RCC 7860 (cell line): ENCODE data around the gene EXD3.
"Not testable (repeated sequence)": the region's sequence is repeated elsewhere in the genome, so short reads cannot be mapped to it uniquely, and the experiment has no call there.

Experiments
- DNase-seq: peaks from one replicate; pipeline ENCODE4 v3.0.0-alpha.2; 2015; ENCODE audit warnings: low spot score
- FAIRE-seq: peaks from 2 replicates; lab custom pipeline; 2012; peaks lifted over from hg19 to GRCh38; lab: Jason Lieb, UNC

EXD3 gene

DNA sequence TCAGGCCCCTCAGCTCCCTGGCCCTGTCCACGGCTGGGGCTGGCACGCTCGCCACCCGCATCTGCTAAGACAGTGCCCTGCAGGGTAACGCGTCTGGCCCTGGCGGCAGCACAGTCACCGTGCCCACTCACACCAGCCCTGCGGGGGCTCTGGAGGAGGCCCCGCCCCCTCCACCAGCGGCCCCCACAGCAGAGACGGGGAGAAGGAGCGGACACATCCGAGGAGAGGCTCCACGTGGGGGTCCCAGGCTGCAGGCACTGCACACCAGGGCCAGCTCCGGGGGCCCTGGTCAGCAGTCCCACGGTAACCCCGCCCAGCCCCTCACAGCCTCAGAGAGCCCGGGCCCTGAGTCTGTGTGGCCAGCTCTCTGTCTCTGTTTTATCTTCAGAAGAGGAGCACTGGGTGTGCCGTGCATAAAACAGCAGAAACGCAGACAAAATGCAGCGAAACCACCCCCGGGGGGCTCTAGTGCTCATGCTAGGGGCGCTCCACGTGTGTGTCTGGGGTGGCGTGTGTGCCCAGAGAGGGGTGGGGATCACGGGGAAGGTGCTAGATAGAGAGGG, 73.4 kb downstream of the EXD3 start:
- DNase-seq (no peak), FAIRE-seq (no peak)

DNA sequence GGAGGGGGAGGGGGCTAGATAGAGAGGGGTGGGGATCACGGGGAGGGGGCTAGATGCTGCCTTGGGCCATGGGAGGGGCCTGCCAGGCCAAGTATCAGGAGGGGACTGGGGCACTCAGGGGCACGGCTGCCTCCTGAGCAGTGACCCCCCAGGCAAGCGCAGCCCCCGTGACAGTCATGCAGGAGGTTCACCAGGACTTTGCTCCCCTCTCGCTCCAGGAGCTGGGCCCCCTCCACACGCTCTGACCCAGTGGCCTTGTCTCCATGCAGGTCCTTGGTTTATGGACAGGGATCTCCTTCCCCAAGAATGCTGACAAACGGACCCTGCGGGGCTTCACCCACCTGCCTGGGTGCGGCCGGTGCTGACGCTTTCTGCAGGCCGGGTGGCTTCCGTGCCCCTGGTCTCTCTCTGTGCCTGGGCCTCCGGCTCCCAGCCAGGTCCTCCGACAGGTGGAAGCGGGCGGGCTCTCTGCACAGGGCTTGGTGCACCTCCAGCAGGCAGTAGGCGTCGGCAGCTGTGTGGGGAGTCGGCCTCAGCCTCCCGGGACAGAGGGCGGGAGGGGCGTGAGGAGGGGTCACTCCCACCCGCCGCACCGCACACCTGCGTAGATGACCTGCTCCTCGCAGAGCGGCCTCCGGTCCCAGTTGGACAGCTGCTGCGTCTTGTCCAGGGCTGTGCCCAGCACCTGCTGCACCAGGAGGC, 74.0 kb downstream of the EXD3 start:
- no peak for FAIRE-seq

DNA sequence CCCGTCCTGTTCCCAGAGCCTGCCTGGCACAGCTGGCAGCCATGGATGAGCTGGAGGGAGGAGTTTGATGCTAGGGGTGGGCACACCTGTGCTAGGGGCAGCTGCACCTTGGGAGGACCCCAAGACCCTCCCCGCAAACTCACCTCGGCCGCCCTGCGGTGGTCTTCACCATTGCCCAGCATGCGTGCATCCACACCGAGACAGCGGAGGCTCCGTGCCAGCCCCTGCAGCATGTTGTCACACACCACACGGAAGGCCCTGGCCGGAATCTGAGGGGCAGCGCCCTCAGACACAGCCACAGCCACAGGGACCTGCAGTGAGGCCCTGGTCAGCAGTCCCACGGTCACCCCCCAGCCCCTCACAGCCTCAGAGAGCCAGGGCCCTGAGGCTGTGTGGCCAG, 75.0 kb downstream of the EXD3 start:
- DNase-seq (no peak), FAIRE-seq (no peak)

More for the DNA sequence above, 74.0 kb downstream of the EXD3 start:
- no peak for DNase-seq

DNA sequence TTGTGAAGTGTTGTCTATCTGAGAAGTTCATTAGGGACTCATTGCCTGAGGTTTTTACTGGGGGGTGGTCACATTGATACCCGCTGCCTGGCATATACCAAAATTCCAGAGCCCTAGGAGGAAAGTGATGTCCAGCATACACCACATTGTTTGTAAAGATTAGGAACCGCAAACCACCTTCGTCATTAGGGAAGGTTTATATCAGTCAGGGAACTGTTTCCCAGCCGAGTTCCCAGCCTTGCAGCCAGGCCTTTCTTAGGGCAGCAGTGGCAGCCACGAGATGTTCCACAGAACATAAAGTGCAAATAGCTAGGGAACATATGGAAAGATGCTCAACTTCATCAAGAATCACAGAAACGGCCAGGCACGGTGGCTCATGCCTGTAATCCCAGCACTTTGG, 80.5 kb downstream of the EXD3 start:
- no peak for DNase-seq
- no peak for FAIRE-seq

DNA sequence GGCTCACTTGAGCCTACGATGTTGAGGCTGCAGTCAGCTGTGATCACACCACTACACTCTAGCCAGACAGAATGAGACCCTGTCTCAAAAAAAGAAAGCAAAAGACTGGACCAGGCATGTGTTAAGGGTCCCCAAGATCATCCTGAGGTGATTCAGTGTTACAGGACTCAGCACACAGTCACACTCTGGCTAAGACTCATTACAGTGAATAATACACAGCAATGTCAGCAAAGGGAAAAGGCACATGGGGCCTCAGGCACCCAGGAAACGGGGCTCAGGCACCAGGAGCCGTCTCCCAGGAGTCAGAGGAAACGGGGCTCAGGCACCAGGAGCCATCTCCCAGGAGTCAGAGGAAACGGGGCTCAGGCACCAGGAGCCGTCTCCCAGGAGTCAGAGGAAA, 81.7 kb downstream of the EXD3 start:
- DNase-seq (no peak), FAIRE-seq (no peak)

DNA sequence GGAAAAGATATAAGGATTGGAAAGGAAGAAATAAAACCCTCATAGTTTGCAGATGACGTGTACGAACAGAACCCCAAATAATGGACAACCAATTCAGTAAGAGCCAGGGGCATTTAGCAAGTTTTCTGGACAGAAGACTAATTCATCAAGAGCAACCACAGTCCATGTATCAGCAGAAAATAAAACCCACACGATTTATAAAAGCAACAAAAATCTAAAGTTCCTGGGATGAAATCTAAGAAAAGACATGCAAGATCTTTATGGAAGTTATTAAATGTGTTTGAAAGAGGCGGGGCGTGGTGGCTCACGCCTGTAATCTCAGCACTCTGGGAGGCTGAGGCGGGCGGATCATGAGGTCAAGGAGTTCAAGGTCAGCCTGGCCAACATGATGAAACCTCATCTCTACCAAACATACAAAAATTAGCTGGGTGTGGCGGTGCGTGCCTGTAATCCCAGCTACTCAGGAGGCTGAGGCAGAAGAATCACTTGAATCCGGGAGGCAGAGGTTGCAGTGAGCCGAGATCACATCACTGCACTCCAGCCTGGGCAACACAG, 83.0 kb downstream of the EXD3 start:
- not testable (repeated sequence) for FAIRE-seq, DNase-seq

DNA sequence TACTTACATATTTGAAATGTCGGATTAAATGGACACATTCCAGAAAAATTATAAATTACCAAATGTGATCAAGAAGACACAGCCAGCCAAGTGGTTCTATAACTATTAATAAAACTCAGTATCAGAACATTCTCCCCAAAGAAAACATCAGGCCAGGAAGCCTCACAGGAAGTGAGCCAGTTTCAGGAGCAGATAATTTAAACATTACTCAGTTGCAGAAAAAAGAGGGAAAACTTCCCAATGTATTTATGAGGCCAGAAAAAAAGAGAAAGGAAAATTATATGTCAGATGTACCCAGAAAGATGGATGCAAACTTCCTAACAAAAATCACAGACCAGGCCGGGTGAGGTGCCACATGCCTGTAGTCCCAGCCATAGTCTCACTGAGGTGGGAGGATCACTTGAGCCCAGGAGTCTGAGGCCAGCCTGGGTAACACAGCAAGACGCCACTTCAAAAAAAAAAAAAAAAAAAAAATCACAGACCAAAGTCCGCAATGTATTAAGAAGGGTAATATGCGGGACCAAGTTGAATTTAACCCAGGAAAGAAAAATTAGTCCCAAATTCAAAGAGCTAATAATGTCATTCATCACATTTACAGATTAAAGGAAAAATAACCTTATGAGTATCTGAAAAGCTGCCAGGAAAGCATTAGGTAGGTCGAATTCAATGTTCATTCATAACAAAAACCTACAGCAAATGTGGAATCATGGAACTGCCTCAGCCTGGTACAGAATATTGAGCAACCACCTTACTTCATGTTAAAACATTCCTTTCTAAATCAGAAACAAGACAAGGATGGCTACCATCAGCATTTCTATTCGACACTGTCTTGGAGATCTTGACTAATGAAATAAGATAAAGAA, 83.7 kb downstream of the EXD3 start:
- no peak for FAIRE-seq
- DNase-seq = no peak

DNA sequence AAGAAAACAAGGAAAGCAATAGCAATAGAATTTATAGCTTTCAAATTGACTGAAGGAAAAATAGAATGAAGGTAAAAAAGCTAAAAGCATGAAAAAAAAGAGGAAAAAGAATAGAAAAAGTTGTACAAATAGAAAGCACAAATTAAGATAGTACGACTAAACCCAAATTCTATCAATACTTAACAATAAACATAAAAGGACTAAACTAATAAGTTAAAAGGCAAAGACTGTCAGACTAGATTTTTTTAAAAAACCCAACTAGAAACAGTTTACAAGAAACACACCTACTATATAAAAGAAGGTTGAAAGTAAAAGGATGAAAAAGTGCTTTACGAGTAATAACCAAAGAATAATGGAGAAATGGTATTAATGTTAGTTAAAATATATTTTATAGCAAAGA, 86.2 kb downstream of the EXD3 start:
- FAIRE-seq (no peak), DNase-seq (no peak)

DNA sequence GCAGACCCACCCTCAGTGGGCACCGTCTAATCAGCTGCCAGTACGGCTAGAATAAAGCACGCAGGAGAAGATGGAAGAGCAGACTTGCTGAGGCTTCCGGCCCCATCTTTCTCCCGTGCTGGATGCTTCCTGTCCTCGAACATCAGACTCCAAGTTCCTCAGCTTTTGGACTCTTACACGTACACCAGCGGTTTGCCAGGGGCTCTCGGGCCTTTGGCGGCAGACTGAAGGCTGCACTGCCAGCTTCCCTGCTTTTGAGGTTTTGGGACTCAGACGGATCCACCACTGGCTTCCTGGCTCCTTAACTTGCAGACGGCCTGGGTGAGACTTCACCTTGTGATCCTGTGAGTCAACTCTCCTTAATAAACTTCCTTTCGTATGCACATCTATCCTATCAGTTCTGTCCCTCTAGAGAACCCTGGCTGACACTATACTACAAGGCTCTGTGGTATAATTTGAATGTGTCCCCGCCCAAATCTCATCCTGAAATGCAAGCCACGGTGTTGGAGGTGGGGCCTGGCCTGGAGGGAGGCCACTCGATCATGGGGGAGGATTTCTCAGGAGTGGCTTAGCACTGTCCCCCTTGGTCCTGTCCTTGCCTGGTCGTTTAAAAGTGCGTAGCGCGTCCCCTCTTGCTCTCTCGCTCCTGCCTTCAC, 89.8 kb downstream of the EXD3 start:
- no peak for DNase-seq
- FAIRE-seq = no peak

DNA sequence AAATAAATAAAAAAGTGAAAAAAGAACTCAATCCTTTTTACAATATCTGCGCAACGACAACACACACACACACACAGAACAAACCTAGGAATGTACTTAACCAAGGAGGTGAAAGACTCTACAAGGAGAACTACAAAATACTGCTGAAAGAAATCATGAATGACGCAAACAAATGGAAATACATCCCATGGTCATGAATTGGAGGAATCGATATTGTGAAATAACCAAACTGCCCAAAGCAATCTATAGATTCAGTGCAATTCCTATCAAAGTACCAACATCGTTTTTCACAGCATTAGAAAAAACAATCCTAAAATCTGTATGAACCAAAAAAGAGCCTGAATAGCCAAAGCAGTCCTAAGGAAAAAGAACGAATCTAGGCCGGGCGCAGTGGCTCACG, 91.0 kb downstream of the EXD3 start:
- no peak for FAIRE-seq

DNA sequence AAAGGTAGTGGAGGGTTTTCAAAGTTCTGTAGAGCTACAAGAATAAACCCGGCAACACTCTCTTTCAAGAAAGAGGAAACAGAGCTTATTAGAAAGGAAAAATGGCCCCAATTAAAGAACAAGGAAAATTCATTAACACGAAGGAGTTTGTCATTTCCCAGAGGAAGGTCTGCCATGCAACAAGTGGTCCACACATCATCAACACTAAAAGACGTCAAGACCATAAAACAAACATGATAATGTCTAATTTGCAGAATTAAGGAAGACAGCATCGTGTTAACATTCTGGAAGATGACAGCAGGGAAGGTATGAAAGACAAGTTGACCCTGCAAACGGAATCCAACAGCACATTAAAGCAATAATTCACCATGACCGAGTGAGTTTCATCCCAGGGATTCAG, 92.3 kb downstream of the EXD3 start:
- FAIRE-seq (no peak), DNase-seq (no peak)

More for the DNA sequence above, 91.0 kb downstream of the EXD3 start:
- no peak for DNase-seq

DNA sequence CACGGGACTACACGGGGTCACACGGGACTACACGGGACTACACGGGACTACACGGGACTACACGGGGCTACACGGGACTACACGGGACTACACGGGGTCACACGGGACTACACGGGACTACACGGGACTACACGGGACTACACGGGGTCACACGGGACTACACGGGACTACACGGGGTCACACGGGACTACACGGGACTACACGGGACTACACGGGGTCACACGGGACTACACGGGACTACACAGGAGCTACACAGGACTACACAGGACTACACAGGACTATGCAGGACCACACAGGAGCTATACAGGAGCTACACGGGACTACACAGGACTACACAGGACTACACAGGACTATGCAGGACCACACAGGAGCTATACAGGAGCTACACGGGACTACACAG, 93.4 kb downstream of the EXD3 start:
- DNase-seq, FAIRE-seq: not testable (repeated sequence)

DNA sequence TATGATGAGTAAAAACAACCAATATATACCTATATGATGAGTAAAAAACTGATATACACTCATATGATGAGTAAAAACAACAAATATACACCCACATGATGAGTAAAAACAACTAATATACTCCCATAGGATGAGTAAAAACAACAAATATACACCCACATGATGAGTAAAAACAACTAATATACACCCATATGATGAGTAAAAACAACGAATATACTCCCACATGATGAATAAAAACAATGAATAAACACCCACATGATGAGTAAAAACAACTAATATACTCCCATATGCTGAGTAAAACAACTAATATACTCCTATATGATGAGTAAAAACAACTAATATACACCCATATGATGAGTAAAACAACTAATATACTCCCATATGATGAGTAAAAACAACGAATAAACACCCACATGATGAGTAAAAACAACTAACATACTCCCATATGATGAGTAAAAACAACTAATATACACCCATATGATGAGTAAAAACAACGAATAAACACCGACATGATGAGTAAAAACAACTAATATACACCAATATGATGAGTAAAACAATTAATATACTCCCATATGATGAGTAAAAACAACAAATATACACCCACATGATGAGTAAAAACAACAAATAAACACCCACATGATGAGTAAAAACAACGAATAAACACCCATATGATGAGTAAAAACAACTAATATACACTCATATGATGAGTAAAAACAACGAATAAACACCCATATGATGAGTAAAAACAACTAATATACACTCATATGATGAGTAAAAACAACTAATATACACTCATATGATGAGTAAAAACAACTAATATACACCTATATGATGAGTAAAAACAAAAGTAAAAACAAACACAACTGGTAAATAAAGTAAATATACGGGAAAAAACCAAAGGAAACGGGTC, 95.1 kb downstream of the EXD3 start:
- DNase-seq (peak; percentile 16), FAIRE-seq (peak; percentile 99)

DNA sequence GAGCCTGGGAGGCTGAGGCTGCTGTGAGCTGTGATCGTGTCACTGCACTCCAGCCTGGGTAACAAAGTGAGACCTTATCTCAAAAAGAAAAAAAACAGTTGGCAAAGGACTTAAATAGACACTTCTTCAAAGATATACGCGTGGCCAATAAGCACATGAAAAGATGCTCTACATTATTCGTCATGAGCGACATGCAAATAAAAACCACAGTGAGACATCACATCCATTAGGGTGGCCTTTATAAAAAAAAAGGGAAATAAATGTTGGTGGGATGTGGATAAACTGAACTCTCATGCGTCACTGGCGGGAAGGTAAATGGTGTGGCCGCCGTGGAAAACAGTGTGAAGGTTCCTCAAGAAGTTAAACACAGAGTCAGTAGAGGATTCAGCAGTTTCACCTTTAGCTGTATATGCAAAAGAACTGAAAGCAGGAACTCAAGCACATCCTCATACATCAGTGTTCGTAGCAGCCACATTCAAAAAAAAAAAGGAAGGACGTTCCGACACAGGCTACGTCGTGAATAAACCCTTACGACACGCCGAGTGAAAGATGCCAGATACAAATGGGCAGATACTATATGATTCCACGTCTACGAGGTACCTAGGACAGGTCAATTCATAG, 96.4 kb downstream of the EXD3 start:
- DNase-seq (no peak), FAIRE-seq (no peak)

DNA sequence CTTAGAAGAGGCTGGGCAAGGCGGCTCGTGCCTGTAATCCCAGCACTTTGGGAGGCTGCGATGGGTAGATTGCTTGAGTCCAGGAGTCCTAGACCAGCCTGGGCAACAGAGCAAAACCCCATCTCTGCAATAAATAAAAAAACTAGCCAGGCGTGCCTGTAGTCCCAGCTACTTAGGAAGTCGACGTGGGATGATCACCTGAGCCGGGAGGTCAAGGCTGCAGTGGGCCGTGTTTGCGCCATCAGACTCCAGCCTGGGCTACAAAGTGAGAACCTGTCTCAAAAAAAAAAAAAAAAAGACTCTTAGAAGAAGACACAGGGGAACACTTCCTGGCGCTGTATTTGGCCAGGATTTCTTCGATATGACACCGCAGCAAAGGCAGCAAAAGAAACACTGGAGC, 97.2 kb downstream of the EXD3 start:
- FAIRE-seq (no peak), DNase-seq (no peak)

DNA sequence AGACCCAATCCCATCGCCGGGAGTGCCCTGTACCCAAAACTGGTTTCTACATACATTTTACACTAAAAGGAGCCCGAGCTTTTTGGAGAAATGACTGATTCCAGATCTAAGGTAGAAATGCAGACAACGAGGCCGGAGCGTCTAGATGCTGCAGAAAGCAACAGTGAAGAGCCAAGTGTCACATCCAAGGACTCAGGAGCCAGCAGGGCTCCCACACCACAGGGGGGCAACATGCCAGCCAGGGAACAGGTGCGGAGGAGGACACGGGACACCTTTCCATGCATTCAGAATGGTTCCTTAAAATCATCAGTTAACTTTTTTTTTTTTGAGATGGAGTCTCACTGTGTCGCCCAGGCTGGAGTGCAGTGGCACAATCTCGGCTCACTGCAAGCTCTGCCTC, 97.8 kb downstream of the EXD3 start:
- DNase-seq (no peak), FAIRE-seq (no peak)

DNA sequence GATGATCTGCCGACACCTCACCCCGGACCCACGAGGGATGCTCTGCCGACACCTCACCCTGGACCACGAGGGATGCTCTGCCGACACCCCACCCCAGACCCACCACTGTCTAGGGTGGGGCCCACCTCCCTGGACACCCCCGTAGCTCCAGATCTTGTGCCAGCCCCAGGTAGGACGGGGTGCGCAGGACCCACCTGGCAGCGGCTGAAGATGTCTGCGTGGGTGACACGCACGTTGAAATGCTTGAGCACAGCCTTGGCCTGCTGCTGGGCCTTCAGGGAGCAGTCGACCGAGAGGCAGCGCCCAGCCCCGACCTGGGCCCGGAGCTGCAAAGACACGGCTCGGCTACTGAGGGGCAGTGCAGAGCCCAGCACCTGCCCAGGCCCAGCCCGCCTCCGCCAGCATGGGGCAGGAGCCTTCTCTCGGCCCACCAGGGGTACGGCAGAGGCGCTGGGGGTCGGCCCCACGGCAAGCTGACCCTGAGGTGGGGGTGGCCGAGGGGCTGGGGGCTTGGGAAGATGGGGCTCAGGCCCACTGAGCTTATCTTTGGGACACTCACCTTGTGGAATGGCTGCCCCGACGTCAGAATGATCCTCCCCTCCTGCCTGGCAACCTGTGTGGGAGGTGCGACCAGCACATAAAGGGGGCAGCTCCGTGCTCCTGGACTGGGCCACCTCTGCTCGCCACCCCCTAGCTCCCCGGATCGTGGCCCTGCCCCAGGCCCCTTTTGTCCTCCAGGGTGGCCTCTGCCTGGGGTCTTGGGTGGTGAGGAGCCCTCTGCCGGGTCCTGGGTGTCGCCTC, 99.2 kb downstream of the EXD3 start:
- no peak for FAIRE-seq
- no peak for DNase-seq

DNA sequence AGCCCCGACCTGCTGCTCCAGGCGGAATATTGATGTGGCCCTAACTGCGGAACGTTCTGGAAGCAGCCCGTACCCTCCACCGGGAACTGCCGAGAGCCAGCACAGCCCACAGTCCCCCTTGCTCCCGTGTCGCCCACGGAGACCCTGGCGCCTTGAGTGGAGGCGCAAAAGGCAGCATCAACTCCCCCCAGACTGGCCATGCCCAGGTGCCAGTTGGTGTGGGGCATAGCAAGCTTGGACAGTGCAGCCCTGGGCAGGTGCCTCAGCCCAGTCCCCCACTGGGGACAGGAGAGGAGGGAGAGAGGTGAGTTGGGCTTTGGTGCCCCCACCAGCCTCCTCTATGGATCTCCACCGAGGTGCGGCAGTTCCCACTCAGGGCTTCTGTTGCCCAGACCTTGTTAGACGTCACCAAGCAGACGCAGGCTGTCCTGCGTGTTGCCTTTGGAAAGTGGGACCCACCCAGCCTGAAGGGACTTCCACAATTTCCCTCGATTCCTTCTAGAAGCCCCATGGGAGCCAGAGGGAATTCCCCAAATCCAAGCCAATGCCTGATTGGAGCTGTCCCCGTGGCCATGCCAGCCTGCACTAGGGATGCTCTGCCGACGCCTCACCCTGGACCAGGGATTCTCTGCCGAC, 101.1 kb downstream of the EXD3 start:
- FAIRE-seq = no peak
- no peak for DNase-seq
